Progenitor cell of endocrine pancreas (in vitro differentiated cells): ENCODE measurements around the gene LDB3. TPM values are rescaled to one million over a fixed set of nuclear protein-coding genes. Genes with fewer than 3 reads are reported as not detected.

Experiments used
- DNase-seq: peaks from one replicate; pipeline ENCODE4 v3.0.0; 2021; ENCODE audit warnings: low spot score; ENCODE audit not compliant: unreplicated experiment
- H3K27ac Mint-ChIP-seq: 2 replicates; pipeline ENCODE4 v1.8.0; 2021; ENCODE audit warnings: mild to moderate bottlenecking, moderate library complexity, mixed read lengths
- H3K27me3 Mint-ChIP-seq: 2 replicates; pipeline ENCODE4 v1.8.0; 2021; ENCODE audit warnings: mixed read lengths
- H3K36me3 Mint-ChIP-seq: 2 replicates; pipeline ENCODE4 v1.8.0; 2022; ENCODE audit warnings: mixed read lengths; ENCODE audit not compliant: insufficient read depth
- H3K4me1 Mint-ChIP-seq: 2 replicates; pipeline ENCODE4 v1.8.0; 2021; ENCODE audit warnings: low read depth, mixed read lengths
- H3K4me3 Mint-ChIP-seq: 2 replicates; pipeline ENCODE4 v1.8.0; 2021; ENCODE audit warnings: low read depth, mild to moderate bottlenecking, moderate library complexity, mixed read lengths
- H3K9me3 Mint-ChIP-seq: 2 replicates; pipeline ENCODE4 v1.8.0; 2021; ENCODE audit warnings: low read depth, mixed read lengths
- CTCF ChIP-seq: fragments of 200-600 bp; sonication (generic); IDR thresholded peaks from one replicate; pipeline ENCODE4 v1.5.0; 2021; ENCODE audit warnings: antibody characterized with exemption, mild to moderate bottlenecking; ENCODE audit not compliant: unreplicated experiment
- total RNA-seq: library from RNA; stranded (reverse); gene quantifications from 2 replicates; pipeline ENCODE4 v1.2.1, GENCODE V29; 2021

The LDB3 gene
- total RNA-seq, 1 donor from 2014 or later, result 0.26 TPM

DNA sequence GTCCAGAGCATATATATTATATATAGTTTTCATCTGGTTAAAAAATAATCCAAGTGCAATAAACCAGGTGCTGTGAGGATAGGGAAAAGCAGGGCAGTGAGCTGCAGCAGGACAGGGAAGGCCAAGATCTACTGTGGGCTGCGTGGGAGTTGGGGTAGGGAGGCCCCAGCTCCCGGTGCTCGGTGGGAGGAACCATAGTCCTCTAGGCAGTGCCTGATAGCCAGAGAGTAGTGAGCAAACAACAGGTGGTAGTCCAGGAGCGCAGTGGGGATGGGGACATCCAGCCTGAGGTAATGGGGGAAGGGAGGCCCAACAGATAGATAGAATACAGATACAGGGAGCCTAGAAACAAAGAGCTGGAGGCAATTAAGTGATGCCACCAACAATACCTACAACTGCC is 84.0 kb downstream of the LDB3 start:
- DNase-seq, result no peak
- Mint-ChIP-seq H3K27ac (no peak overlapping the region), H3K4me1 (peaks cover 23% of the 10 kb centered on the region), H3K4me3 (no peak overlapping the region), H3K27me3 (no peaks in the 10 kb centered on the region), H3K36me3 (no peaks in the 10 kb centered on the region), H3K9me3 (no peaks in the 10 kb centered on the region)
- no peak for TF ChIP-seq CTCF

- no peak overlapping the region for H3K27ac Mint-ChIP-seq
- peaks cover 26% of the 10 kb centered on the region for H3K4me1 Mint-ChIP-seq
- no peaks in the 10 kb centered on the region for H3K27me3 Mint-ChIP-seq
- no peaks in the 10 kb centered on the region for H3K36me3 Mint-ChIP-seq
- DNase-seq, result no peak
- no peak for TF ChIP-seq CTCF
- no peaks in the 10 kb centered on the region for H3K9me3 Mint-ChIP-seq
- H3K4me3 Mint-ChIP-seq, result no peak overlapping the region
Measured at GRCh38 chr10:86753051-86753450, 84.7 kb downstream of the LDB3 start.

DNA sequence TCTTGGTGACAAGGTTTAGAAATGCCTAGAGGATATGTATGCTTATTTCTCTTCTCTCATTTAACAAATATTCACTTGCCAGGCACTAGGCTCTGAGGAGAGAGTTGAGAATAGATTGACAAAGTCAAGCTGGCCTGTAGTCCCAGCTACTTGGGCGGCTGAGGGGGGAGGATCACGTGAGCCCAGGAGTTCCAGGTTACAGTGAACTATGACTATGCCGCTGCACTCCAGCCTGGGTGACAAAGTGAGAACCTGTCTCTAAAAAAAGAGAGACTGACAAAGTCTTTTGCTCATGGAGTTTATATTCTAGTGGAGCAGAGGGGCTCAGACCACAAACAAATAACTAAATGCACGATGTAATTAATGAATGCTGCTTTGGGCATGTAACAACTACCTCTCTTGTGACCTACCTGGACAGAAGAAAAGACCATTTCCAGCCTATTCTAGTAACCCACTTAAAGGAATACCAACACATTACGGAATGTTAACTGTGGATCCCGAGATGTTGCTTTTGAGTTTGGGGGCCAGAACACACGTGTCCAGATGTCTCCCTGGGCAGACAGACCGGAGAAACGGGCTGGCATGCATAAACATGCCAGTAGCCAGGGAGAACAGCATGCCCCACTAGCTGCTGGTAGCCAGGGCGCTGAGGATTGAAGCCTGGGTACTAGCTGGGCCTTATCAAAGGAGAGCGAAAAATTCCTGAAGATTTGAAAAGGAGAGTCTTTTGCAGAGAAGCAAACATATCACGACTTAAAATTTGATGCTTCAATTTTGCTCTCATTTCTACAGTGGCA is 85.5 kb downstream of the LDB3 start:
- no peak for DNase-seq

GRCh38 chr10:86755454-86755739 is 87.1 kb downstream of the LDB3 start:
- DNase-seq, result no peak
- no peak for TF ChIP-seq CTCF
- H3K4me3 Mint-ChIP-seq, result peak overlapping the region; percentile 80
- peaks cover 45% of the 10 kb centered on the region for H3K4me1 Mint-ChIP-seq
- no peaks in the 10 kb centered on the region for H3K9me3 Mint-ChIP-seq
- no peaks in the 10 kb centered on the region for H3K36me3 Mint-ChIP-seq
- H3K27me3 Mint-ChIP-seq, result no peaks in the 10 kb centered on the region
- peak overlapping the region; percentile 97 for H3K27ac Mint-ChIP-seq

More for the DNA sequence above, 85.5 kb downstream of the LDB3 start:
- peak overlapping the region; percentile 56 for H3K27ac Mint-ChIP-seq
- TF ChIP-seq CTCF, result no peak
- H3K4me1 Mint-ChIP-seq, result peaks cover 34% of the 10 kb centered on the region
- no peaks in the 10 kb centered on the region for H3K9me3 Mint-ChIP-seq
- H3K36me3 Mint-ChIP-seq, result no peaks in the 10 kb centered on the region
- peak overlapping the region; percentile 10 for H3K4me3 Mint-ChIP-seq
- H3K27me3 Mint-ChIP-seq, result no peaks in the 10 kb centered on the region

DNA sequence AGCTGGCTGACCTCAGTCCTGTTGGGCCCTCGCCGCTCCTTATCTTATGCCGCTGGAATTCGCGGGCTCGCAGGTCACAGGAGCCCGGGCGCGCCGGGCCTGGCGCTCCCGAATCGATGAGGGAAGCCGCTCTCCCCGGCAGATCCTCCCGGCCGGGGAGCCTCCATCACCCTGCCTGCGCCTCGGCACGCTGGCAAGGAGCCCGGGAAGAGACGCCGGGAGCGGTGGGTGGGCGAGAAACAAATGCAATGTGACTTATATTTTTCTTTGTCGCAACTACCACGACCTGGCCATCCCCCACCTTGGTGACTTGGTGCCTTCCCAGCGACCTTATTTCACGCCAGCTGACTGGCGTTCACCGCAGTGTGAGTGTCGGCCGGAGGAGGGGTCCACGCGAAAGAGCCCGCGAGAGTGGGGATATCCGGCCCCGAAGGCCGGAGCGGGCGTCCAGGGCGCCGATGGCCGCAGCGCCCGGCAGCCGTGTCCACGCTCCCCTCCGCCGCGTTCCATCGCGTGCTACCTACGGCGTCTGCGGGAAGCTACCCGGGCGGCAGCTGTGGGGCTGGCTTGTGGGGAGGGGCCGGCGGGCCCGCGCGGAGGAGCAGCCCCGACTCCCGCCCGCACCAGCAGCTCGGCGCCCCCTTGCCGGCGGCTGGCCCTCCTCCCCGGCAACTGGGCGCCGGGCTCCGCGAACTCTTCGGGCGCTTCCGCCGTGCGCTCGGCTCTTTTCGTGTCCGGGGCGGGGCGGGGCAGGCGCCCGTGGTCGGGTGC is 87.6 kb downstream of the LDB3 start:
- H3K4me1 Mint-ChIP-seq, result peaks cover 45% of the 10 kb centered on the region
- no peaks in the 10 kb centered on the region for H3K9me3 Mint-ChIP-seq
- no peaks in the 10 kb centered on the region for H3K27me3 Mint-ChIP-seq
- peak overlapping the region; percentile 97 for H3K27ac Mint-ChIP-seq
- H3K36me3 Mint-ChIP-seq, result no peaks in the 10 kb centered on the region
- peak; percentile 72 for DNase-seq
- peak overlapping the region; percentile 80 for H3K4me3 Mint-ChIP-seq
- TF ChIP-seq CTCF, result no peak
